Hepatocyte (in vitro differentiated cells): ENCODE data around the gene CLP1. TPM values are rescaled to one million over a fixed set of nuclear protein-coding genes. Genes with fewer than 3 reads are reported as not detected.

Experiments used
- DNase-seq: peaks from one replicate; pipeline ENCODE4 v3.0.0-alpha.2; 2016; ENCODE audit warnings: low spot score
- H2AFZ ChIP-seq: fragments of 200-600 bp; sonication (generic); 2 replicates; pipeline ENCODE4 v1.6.0; 2016; ENCODE audit warnings: antibody characterized with exemption, mild to moderate bottlenecking
- H3K27ac ChIP-seq: fragments of 200-600 bp; sonication (generic); 2 replicates; pipeline ENCODE4 v1.5.1; 2016; ENCODE audit warnings: mild to moderate bottlenecking
- H3K27me3 ChIP-seq: fragments of 200-600 bp; sonication (generic); 2 replicates; pipeline ENCODE4 v1.6.1; 2016
- H3K36me3 ChIP-seq: fragments of 200-600 bp; sonication (generic); replicated peaks from 2 replicates; pipeline ENCODE4 v1.5.1; 2016; ENCODE audit warnings: low read depth; ENCODE audit not compliant: insufficient read depth
- H3K4me1 ChIP-seq: fragments of 200-600 bp; sonication (generic); 2 replicates; pipeline ENCODE4 v1.5.1; 2016; ENCODE audit warnings: mild to moderate bottlenecking, moderate library complexity; ENCODE audit not compliant: insufficient read depth
- H3K4me2 ChIP-seq: fragments of 200-600 bp; sonication (generic); 2 replicates; pipeline ENCODE4 v1.6.0; 2016
- H3K4me3 ChIP-seq: fragments of 200-600 bp; sonication (generic); 2 replicates; pipeline ENCODE4 v1.5.1; 2016; ENCODE audit warnings: mild to moderate bottlenecking
- H3K79me2 ChIP-seq: fragments of 200-600 bp; sonication (generic); 2 replicates; pipeline ENCODE4 v1.6.0; 2017; ENCODE audit warnings: mild to moderate bottlenecking
- H3K9me2 ChIP-seq: fragments of 200-600 bp; sonication (generic); replicated peaks from 2 replicates; pipeline ENCODE4 v1.6.0; 2017; ENCODE audit warnings: mild to moderate bottlenecking; ENCODE audit not compliant: insufficient read depth
- H3K9me3 ChIP-seq: fragments of 200-600 bp; sonication (generic); 2 replicates; pipeline ENCODE4 v1.5.1; 2016; ENCODE audit warnings: low read depth, mild to moderate bottlenecking
- H4K20me1 ChIP-seq: fragments of 200-600 bp; sonication (generic); 2 replicates; pipeline ENCODE4 v1.6.0; 2016; ENCODE audit warnings: mild to moderate bottlenecking; ENCODE audit not compliant: insufficient read depth, poor library complexity, severe bottlenecking
- EZH2 ChIP-seq: fragments of 200-600 bp; sonication (generic); IDR thresholded peaks from 2 replicates; pipeline ENCODE4 v1.6.1; 2016; ENCODE audit warnings: antibody characterized with exemption, mild to moderate bottlenecking, borderline replicate concordance
- EZH2phosphoT487 ChIP-seq: fragments of 200-600 bp; sonication (generic); IDR thresholded peaks from one replicate; pipeline ENCODE4 v1.6.1; 2018; ENCODE audit warnings: antibody characterized with exemption, mild to moderate bottlenecking, low read depth, moderate library complexity; ENCODE audit not compliant: unreplicated experiment, severe bottlenecking
- WGBS: methylation state at CpG from one replicate; pipeline ENCODE4 v1.1.6; 2016; ENCODE audit warnings: low lambda C conversion rate; ENCODE audit errors: missing lambda C conversion rate; 5-methylcytosine and 5-hydroxymethylcytosine counted together
- polyA plus RNA-seq: library from polyadenylated mRNA; unstranded; fragments of >200 nt; fragmentation: Nextera tagmentation; extraction: Ambion mirVana; gene quantifications from 2 replicates; pipeline ENCODE4 v1.2.1, GENCODE V29; 2016
- total RNA-seq: library from RNA; depleted of rRNA; stranded (reverse); fragments of >200 nt; gene quantifications from 2 replicates; pipeline ENCODE4 v1.2.3, GENCODE V29; 2014
- TF ChIP-seq, protein P1 (sequence below): fragments of 200-600 bp; sonication (generic); IDR thresholded peaks from 2 replicates; pipeline ENCODE4 v1.5.1; 2016; ENCODE audit warnings: antibody characterized with exemption, mild to moderate bottlenecking; ENCODE audit not compliant: poor library complexity

Gene CLP1
- total and polyA plus RNA-seq, 2 experiments from 2014 or later, result 15.4 to 18.5 TPM

- Histone ChIP-seq H4K20me1 (peaks cover 16% of the 10 kb centered on the region), H3K27ac (peak overlapping the region; percentile 98), H2AFZ (no peak overlapping the region), H3K9me3 (no peaks in the 10 kb centered on the region), H3K4me3 (peak overlapping the region; percentile 96), H3K4me2 (peak overlapping the region; percentile 91), H3K79me2 (peaks cover 29% of the 10 kb centered on the region), H3K36me3 (no peaks in the 10 kb centered on the region), H3K27me3 (no peaks in the 10 kb centered on the region), H3K4me1 (peaks cover 28% of the 10 kb centered on the region), H3K9me2 (no peaks in the 10 kb centered on the region)
- no peak for DNase-seq
- 13% methylated on average over 9 of the region's 9 CpGs for WGBS
- TF ChIP-seq EZH2phosphoT487, result no peak
- TF ChIP-seq, protein P1, sequence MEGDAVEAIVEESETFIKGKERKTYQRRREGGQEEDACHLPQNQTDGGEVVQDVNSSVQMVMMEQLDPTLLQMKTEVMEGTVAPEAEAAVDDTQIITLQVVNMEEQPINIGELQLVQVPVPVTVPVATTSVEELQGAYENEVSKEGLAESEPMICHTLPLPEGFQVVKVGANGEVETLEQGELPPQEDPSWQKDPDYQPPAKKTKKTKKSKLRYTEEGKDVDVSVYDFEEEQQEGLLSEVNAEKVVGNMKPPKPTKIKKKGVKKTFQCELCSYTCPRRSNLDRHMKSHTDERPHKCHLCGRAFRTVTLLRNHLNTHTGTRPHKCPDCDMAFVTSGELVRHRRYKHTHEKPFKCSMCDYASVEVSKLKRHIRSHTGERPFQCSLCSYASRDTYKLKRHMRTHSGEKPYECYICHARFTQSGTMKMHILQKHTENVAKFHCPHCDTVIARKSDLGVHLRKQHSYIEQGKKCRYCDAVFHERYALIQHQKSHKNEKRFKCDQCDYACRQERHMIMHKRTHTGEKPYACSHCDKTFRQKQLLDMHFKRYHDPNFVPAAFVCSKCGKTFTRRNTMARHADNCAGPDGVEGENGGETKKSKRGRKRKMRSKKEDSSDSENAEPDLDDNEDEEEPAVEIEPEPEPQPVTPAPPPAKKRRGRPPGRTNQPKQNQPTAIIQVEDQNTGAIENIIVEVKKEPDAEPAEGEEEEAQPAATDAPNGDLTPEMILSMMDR, result no peak
- no peak for TF ChIP-seq EZH2
Observed at GRCh38 chr11:57640068-57640800, 17.3 kb upstream of the CLP1 start.

- peaks cover 29% of the 10 kb centered on the region for H3K79me2 ChIP-seq
- DNase-seq, result peak; percentile 73
- no peaks in the 10 kb centered on the region for H3K27me3 ChIP-seq
- H2AFZ ChIP-seq, result no peak overlapping the region
- H3K4me1 ChIP-seq, result peaks cover 33% of the 10 kb centered on the region
- WGBS, result 52% methylated on average over 7 of the region's 7 CpGs
- peaks cover 16% of the 10 kb centered on the region for H4K20me1 ChIP-seq
- no peaks in the 10 kb centered on the region for H3K9me3 ChIP-seq
- TF ChIP-seq EZH2phosphoT487 (no peak), EZH2 (no peak)
- TF ChIP-seq, protein P1, result peak; percentile 64
- H3K36me3 ChIP-seq, result no peaks in the 10 kb centered on the region
- peak overlapping the region; percentile 91 for H3K4me2 ChIP-seq
- H3K4me3 ChIP-seq, result no peak overlapping the region
- H3K9me2 ChIP-seq, result no peaks in the 10 kb centered on the region
- H3K27ac ChIP-seq, result peak overlapping the region; percentile 98
Observed at GRCh38 chr11:57641011-57641807, 16.4 kb upstream of the CLP1 start.

GRCh38 chr11:57643802-57644201, 13.8 kb upstream of the CLP1 start:
- no peak overlapping the region for H3K4me3 ChIP-seq
- H3K27me3 ChIP-seq, result peaks cover 14% of the 10 kb centered on the region
- 67% methylated on average over 3 of the region's 3 CpGs for WGBS
- H3K4me2 ChIP-seq, result no peak overlapping the region
- H3K9me2 ChIP-seq, result no peaks in the 10 kb centered on the region
- peaks cover 24% of the 10 kb centered on the region for H3K79me2 ChIP-seq
- no peak overlapping the region for H3K27ac ChIP-seq
- no peaks in the 10 kb centered on the region for H3K9me3 ChIP-seq
- no peak for TF ChIP-seq EZH2
- H3K4me1 ChIP-seq, result peaks cover 58% of the 10 kb centered on the region
- H3K36me3 ChIP-seq, result no peaks in the 10 kb centered on the region
- H4K20me1 ChIP-seq, result peaks cover 16% of the 10 kb centered on the region
- H2AFZ ChIP-seq, result no peak overlapping the region
- no peak for DNase-seq
